NT2/D1 (cell line): ENCODE measurements around the gene ARHGEF38.
A peak's percentile ranks its signal among the peaks of the same experiment; 100 is the strongest.

Experiments used
- DNase-seq: peaks from one replicate; pipeline ENCODE4 v3.0.0-alpha.2; 2011; ENCODE audit warnings: low read depth, low spot score
- H3K27me3 ChIP-seq: 2 replicates; pipeline ENCODE4 v1.6.0; 2011; ENCODE audit warnings: mild to moderate bottlenecking; ENCODE audit not compliant: insufficient read length, insufficient read depth
- H3K36me3 ChIP-seq: 2 replicates; pipeline ENCODE4 v1.6.1; 2011; ENCODE audit warnings: mild to moderate bottlenecking, low read length, mixed read lengths; ENCODE audit not compliant: insufficient read depth, insufficient read length
- H3K4me1 ChIP-seq: 2 replicates; pipeline ENCODE4 v1.5.1; 2011; ENCODE audit not compliant: insufficient read depth, insufficient read length
- H3K4me3 ChIP-seq: 2 replicates; pipeline ENCODE4 v1.5.1; 2011; ENCODE audit warnings: low read depth; ENCODE audit not compliant: insufficient read length
- H3K9ac ChIP-seq: 2 replicates; pipeline ENCODE4 v1.6.0; 2011; ENCODE audit warnings: low read depth; ENCODE audit not compliant: insufficient read length
- H3K9me3 ChIP-seq: 2 replicates; pipeline ENCODE4 v1.5.1; 2011; ENCODE audit warnings: mild to moderate bottlenecking, low read length; ENCODE audit not compliant: insufficient read depth
- SUZ12 ChIP-seq: IDR thresholded peaks from 2 replicates; pipeline ENCODE4 v1.6.1; 2011; ENCODE audit not compliant: insufficient read length, insufficient read depth; ENCODE audit errors: extremely low read depth
- YY1 ChIP-seq: IDR thresholded peaks from 2 replicates; pipeline ENCODE4 v1.6.1; 2011; ENCODE audit not compliant: insufficient read length, insufficient read depth
- ZNF274 ChIP-seq: IDR thresholded peaks from 2 replicates; pipeline ENCODE4 v1.6.1; 2011; ENCODE audit warnings: mild to moderate bottlenecking, low read depth, low read length

The ARHGEF38 gene

DNA sequence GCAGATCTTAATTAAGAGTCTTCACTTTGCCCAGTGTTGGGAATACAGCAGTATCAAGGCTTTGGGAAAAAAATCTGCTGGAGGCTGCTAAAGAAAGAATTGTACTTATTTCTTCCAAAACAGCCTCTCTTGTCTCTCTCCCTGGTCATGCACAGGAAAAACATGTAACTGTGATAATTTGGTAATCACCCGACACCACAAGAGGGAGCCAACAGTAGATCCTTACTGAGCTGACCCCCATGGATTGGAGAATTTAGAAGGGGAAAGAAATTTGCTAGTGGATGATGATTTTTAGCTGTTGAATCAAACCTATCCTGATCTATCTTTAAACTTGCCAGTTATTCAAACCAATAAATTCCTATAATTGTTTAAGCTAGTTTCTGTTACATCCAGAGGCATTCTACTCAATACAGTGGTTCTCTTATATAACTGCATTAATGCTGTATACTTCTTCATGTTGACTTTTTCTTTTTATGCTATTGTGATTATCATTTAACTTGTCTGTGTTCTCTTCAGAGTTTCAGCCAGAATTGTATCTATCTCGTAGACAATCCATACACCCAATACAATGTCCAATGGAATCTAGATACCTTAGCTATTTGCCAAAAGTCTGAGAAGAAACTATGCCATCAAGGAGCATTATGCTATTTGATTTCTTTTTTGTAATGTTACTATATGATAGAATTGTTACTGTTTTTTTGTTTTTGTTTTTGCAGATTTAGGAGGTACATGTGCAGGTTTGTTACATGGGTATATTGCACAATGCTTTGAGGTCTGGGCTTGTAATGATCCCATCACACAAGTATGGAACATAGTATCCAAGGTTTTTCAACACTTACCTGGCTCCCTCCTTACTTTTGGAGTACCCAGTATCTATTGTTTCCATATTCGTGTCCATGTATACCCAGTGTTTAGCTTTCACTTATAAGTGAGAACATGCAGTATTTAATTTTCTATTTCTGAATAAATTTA is 31.3 kb upstream of the ARHGEF38 start:
- no peak for TF ChIP-seq SUZ12
- no peak for TF ChIP-seq ZNF274
- TF ChIP-seq YY1, result no peak
- H3K36me3 ChIP-seq, result no peaks in the 10 kb centered on the region
- no peaks in the 10 kb centered on the region for H3K27me3 ChIP-seq
- no peaks in the 10 kb centered on the region for H3K4me1 ChIP-seq
- no peak overlapping the region for H3K9ac ChIP-seq
- DNase-seq, result peak; percentile 16
- H3K9me3 ChIP-seq, result no peaks in the 10 kb centered on the region
- H3K4me3 ChIP-seq, result no peak overlapping the region

DNA sequence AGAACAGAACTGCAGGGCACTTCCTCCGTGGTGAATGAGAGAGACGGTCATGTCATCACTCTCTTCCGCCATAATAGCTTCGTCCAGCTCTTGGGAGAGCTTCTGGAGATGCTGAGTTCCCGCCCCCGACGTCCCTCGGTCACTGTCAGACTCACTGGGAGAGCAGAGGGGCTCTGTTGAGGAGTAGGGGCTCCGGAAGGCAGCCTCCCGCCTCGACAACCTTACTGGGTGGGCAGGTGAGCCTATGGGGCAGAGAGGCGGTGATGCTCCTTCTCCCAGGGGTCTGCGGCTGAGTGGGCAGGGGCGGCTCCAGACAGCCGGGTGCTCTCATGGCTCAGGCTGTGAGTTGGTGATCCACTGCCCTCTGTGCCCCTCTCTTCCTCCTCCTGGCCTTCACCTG is 25.8 kb upstream of the ARHGEF38 start:
- H3K9ac ChIP-seq, result no peak overlapping the region

DNA sequence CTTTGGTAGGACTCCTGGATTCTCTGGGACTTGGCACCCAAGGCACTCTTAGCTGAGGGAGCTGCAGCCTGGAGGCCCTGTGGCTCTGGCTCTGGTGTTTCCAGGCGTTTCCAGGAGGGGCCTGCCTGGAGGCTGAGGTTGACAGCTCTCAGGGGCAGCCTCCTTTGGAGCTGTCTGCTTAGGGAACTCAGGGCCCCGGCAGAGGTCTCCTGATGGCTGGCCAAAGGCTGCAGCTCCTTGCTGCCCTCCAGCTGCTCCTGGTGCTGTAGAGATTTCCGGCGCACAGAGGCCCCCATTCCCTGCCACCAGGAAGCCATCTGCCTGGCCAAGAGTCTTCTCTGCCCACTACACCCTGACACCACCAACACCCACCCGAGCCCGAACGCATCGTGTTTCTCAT is 25.3 kb upstream of the ARHGEF38 start:
- DNase-seq, result no peak
- Histone ChIP-seq H3K4me3 (no peak overlapping the region), H3K9ac (no peak overlapping the region), H3K36me3 (no peaks in the 10 kb centered on the region), H3K4me1 (no peaks in the 10 kb centered on the region), H3K9me3 (no peaks in the 10 kb centered on the region), H3K27me3 (no peaks in the 10 kb centered on the region)
- TF ChIP-seq YY1, result no peak
- TF ChIP-seq SUZ12, result no peak
- TF ChIP-seq ZNF274, result no peak

More for the DNA sequence above, 25.8 kb upstream of the ARHGEF38 start:
- H3K36me3 ChIP-seq, result no peaks in the 10 kb centered on the region
- no peak overlapping the region for H3K4me3 ChIP-seq
- no peak for DNase-seq
- H3K4me1 ChIP-seq, result no peaks in the 10 kb centered on the region
- TF ChIP-seq YY1, result no peak
- TF ChIP-seq SUZ12, result no peak
- H3K27me3 ChIP-seq, result no peaks in the 10 kb centered on the region
- H3K9me3 ChIP-seq, result no peaks in the 10 kb centered on the region

DNA sequence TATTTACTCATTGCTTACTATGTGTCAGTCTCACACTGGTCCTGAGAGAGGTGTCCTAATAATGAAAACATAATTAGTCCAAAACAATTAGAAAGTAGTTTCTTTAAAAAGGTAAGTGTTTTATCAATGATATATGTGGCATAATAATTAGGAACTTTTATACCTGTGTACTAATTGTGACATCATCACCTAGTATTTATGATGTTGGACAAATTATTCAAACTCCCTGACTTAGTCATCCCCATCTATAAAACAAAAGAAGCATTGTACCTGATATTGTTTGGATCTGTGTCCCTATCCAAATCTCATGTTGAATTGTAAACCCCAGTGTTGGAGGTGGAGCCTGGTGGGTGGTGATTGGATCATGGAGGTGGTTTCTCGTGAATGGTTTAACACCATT is 15.8 kb upstream of the ARHGEF38 start:
- no peaks in the 10 kb centered on the region for H3K9me3 ChIP-seq
- TF ChIP-seq ZNF274, result no peak
- no peak for TF ChIP-seq SUZ12
- no peak for TF ChIP-seq YY1
- no peaks in the 10 kb centered on the region for H3K27me3 ChIP-seq
- DNase-seq, result no peak
- H3K9ac ChIP-seq, result no peak overlapping the region
- H3K4me3 ChIP-seq, result no peak overlapping the region
- H3K36me3 ChIP-seq, result no peaks in the 10 kb centered on the region
- no peaks in the 10 kb centered on the region for H3K4me1 ChIP-seq

DNA sequence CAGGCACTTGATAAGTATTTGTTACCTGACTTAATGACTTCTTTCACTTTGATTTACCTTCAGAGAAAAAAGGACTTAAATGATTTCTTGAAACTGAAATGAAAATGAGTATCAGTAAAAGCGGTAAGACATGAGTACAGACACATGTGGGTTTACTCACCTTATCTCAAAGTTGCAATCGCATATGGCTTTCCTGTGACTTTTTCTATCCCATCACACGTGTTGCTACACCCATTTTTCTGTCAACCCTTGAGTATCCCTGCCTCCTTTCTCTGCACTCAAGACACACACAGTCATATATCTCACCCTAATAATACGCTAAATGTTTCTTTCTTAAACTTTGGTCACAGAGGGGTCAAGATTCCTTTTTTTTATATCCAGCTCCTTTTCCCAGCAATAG is 11.0 kb upstream of the ARHGEF38 start:
- Histone ChIP-seq H3K36me3 (no peaks in the 10 kb centered on the region), H3K27me3 (no peaks in the 10 kb centered on the region), H3K4me3 (no peak overlapping the region), H3K4me1 (no peaks in the 10 kb centered on the region), H3K9ac (no peak overlapping the region), H3K9me3 (no peaks in the 10 kb centered on the region)
- no peak for TF ChIP-seq YY1
- TF ChIP-seq ZNF274, result no peak
- TF ChIP-seq SUZ12, result no peak
- DNase-seq, result no peak

DNA sequence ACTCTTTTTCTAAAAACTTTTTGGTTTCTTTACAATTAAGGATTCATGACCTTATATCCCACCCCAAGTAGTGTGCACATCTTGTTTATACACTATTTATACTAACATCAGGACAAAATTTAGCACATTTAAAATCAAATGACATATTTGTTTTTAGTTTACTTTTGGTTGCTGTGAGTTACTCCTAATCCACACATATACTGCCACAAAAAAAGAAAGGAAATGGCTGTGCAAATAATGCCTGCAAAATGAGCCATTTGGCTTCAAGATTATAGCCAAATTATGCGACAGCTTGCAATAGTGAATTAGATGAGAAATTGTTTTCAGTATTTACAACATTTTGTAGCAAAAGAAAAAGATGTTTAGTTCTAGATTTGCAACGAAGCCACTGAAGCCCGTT is 10.4 kb upstream of the ARHGEF38 start:
- DNase-seq, result no peak
- no peaks in the 10 kb centered on the region for H3K27me3 ChIP-seq
- no peaks in the 10 kb centered on the region for H3K9me3 ChIP-seq
- no peak for TF ChIP-seq SUZ12
- no peak for TF ChIP-seq YY1
- no peak for TF ChIP-seq ZNF274
- H3K4me3 ChIP-seq, result no peak overlapping the region
- no peak overlapping the region for H3K9ac ChIP-seq
- H3K4me1 ChIP-seq, result no peaks in the 10 kb centered on the region
- H3K36me3 ChIP-seq, result no peaks in the 10 kb centered on the region

DNA sequence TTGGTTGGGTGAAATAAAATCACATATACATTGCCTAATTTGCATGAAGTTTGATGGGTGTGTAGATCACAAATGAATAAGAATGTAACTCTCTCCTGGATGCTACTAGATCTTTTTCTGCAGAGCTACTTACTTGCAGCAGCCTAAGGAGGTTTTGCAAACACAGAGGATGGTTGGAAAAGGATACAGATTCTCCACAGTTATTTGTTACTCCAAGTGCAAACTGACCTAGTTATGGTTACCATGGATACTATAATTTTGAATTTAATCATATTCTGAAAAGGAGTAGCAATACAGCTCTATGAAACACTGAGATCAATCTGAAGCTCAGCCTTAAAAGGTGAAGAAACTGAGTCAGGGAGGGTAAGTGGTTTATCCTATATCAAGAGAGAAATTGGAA is 9.1 kb upstream of the ARHGEF38 start:
- no peaks in the 10 kb centered on the region for H3K27me3 ChIP-seq
- H3K4me1 ChIP-seq, result no peaks in the 10 kb centered on the region
- no peak for DNase-seq
- no peaks in the 10 kb centered on the region for H3K36me3 ChIP-seq
- no peaks in the 10 kb centered on the region for H3K9me3 ChIP-seq
- H3K9ac ChIP-seq, result no peak overlapping the region
- no peak overlapping the region for H3K4me3 ChIP-seq
- TF ChIP-seq YY1, result no peak
- no peak for TF ChIP-seq ZNF274
- no peak for TF ChIP-seq SUZ12
